ENCODE data around the gene SEMA3E. TPM values are rescaled to one million over a fixed set of nuclear protein-coding genes. Genes with fewer than 3 reads are reported as not detected.
"Not testable (repeated sequence)": the region's sequence is repeated elsewhere in the genome, so short reads cannot be mapped to it uniquely, and the experiment has no call there.

SEMA3E gene
- polyA plus RNA-seq, 3 donors, result 1.5 to 2.0 (median 1.9) TPM

- no peak for DNase-seq (ENCODE audit: extremely low read depth in 1 of 11, low read depth in 9 of 11, low spot score in 4 of 11)
These were observed 182.0 kb downstream of the SEMA3E start for GRCh38 chr7:83466956-83467355.

GRCh38 chr7:83466187-83466923, 182.6 kb downstream of the SEMA3E start:
- no peak for DNase-seq (ENCODE audit: extremely low read depth in 1 of 11, low read depth in 9 of 11, low spot score in 4 of 11)

- no peak for DNase-seq (ENCODE audit: extremely low read depth in 1 of 11, low read depth in 9 of 11, low spot score in 4 of 11)
These were observed 183.3 kb downstream of the SEMA3E start for GRCh38 chr7:83465643-83466042.

- not testable (repeated sequence) for DNase-seq (ENCODE audit: extremely low read depth in 1 of 11, low read depth in 9 of 11, low spot score in 4 of 11)
These were observed 187.1 kb downstream of the SEMA3E start for GRCh38 chr7:83461820-83462219.

GRCh38 chr7:83459930-83460653, 188.8 kb downstream of the SEMA3E start:
- not testable (repeated sequence) for DNase-seq (ENCODE audit: extremely low read depth in 1 of 11, low read depth in 9 of 11, low spot score in 4 of 11)

- not testable (repeated sequence) for DNase-seq (ENCODE audit: extremely low read depth in 1 of 11, low read depth in 9 of 11, low spot score in 4 of 11)
These were observed 189.6 kb downstream of the SEMA3E start for GRCh38 chr7:83459101-83459929.

GRCh38 chr7:83457022-83457892, 191.7 kb downstream of the SEMA3E start:
- DNase-seq (ENCODE audit: extremely low read depth in 1 of 11, low read depth in 9 of 11, low spot score in 4 of 11), result no peak

- DNase-seq (ENCODE audit: extremely low read depth in 1 of 11, low read depth in 9 of 11, low spot score in 4 of 11), result no peak
These were observed 192.5 kb downstream of the SEMA3E start for GRCh38 chr7:83456413-83456812.

- no peak for DNase-seq (ENCODE audit: extremely low read depth in 1 of 11, low read depth in 9 of 11, low spot score in 4 of 11)
These were observed 193.3 kb downstream of the SEMA3E start for GRCh38 chr7:83455612-83456011.

- DNase-seq (ENCODE audit: extremely low read depth in 1 of 11, low read depth in 9 of 11, low spot score in 4 of 11), result no peak
These were observed 196.7 kb downstream of the SEMA3E start for GRCh38 chr7:83452256-83452655.

GRCh38 chr7:83451501-83452045, 197.4 kb downstream of the SEMA3E start:
- no peak for DNase-seq (ENCODE audit: extremely low read depth in 1 of 11, low read depth in 9 of 11, low spot score in 4 of 11)

- no peak for DNase-seq (ENCODE audit: extremely low read depth in 1 of 11, low read depth in 9 of 11, low spot score in 4 of 11)
These were observed 199.2 kb downstream of the SEMA3E start for GRCh38 chr7:83449781-83450180.

GRCh38 chr7:83447681-83448080, 201.3 kb downstream of the SEMA3E start:
- no peak for DNase-seq (ENCODE audit: extremely low read depth in 1 of 11, low read depth in 9 of 11, low spot score in 4 of 11)

GRCh38 chr7:83446102-83446669, 202.8 kb downstream of the SEMA3E start:
- DNase-seq (ENCODE audit: extremely low read depth in 1 of 11, low read depth in 9 of 11, low spot score in 4 of 11), result no peak

GRCh38 chr7:83442911-83443310, 206.0 kb downstream of the SEMA3E start:
- DNase-seq (ENCODE audit: extremely low read depth in 1 of 11, low read depth in 9 of 11, low spot score in 4 of 11), result no peak

- no peak for DNase-seq (ENCODE audit: extremely low read depth in 1 of 11, low read depth in 9 of 11, low spot score in 4 of 11)
These were observed 209.9 kb downstream of the SEMA3E start for GRCh38 chr7:83439026-83439425.

- DNase-seq (ENCODE audit: extremely low read depth in 1 of 11, low read depth in 9 of 11, low spot score in 4 of 11), result not testable (repeated sequence)
These were observed 218.7 kb downstream of the SEMA3E start for GRCh38 chr7:83430289-83430688.

GRCh38 chr7:83429493-83429892, 219.4 kb downstream of the SEMA3E start:
- no peak for DNase-seq (ENCODE audit: extremely low read depth in 1 of 11, low read depth in 9 of 11, low spot score in 4 of 11)

Measured in renal cortex interstitium (tissue), 11 donors.